IMR-90 (cell line): ENCODE results near the gene RNASE1. TPM values are rescaled to one million over a fixed set of nuclear protein-coding genes. Genes with fewer than 3 reads are reported as not detected.

Experiments
- ATAC-seq: fragments of 200-7000 bp; cut with Tn5 transposase; 2 replicates; pipeline ENCODE4 v1.9.1; 2020; ENCODE audit warnings: low read depth, mild to moderate bottlenecking, moderate library complexity
- BruUV-seq: library from RNA; stranded (reverse); fragments of 400-500 nt; replicated peaks from 2 replicates; lab custom pipeline; 2021; lab: Mats Ljungman, UMichigan
- CTCF ChIA-PET: fragments of 300-600 bp; formaldehyde crosslinking; extraction: SDS; loops from one replicate; lab custom pipeline; 2021; ENCODE audit warnings: antibody characterized with exemption; lab: Yijun Ruan, JAX
- POLR2A ChIA-PET: fragments of 300-600 bp; sonication (Branson Sonifier 250); formaldehyde crosslinking; loops from one replicate; lab custom pipeline; 2022; ENCODE audit warnings: antibody characterized with exemption; ENCODE audit not compliant: unreplicated experiment; lab: Charles Lee
- DNase-seq: peaks from one replicate; pipeline ENCODE4 v3.0.0; 2013
- H2AFZ ChIP-seq: replicated peaks from 2 replicates; pipeline ENCODE3; 2013; ENCODE audit warnings: low read length, mild to moderate bottlenecking; ENCODE audit not compliant: poor library complexity
- H2AK5ac ChIP-seq: 2 replicates; pipeline ENCODE4 v1.6.1; 2013; ENCODE audit warnings: low read depth, low read length, inconsistent platforms
- H2AK9ac ChIP-seq: replicated peaks from 2 replicates; pipeline ENCODE3; 2013; ENCODE audit warnings: mild to moderate bottlenecking, low read depth, low read length, moderate library complexity; ENCODE audit not compliant: poor library complexity
- H2BK120ac ChIP-seq: 2 replicates; pipeline ENCODE4 v1.6.1; 2013; ENCODE audit warnings: low read depth, low read length, inconsistent platforms
- H2BK15ac ChIP-seq: 3 replicates; pipeline ENCODE4 v1.6.1; 2013; ENCODE audit warnings: low read depth, low read length, inconsistent platforms
- H2BK20ac ChIP-seq: 2 replicates; pipeline ENCODE4 v1.6.1; 2013; ENCODE audit warnings: low read depth, mild to moderate bottlenecking, inconsistent platforms, low read length, moderate library complexity
- H2BK5ac ChIP-seq: 2 replicates; pipeline ENCODE4 v1.6.1; 2013; ENCODE audit warnings: mild to moderate bottlenecking, low read depth, low read length, inconsistent platforms; ENCODE audit not compliant: poor library complexity, severe bottlenecking
- H3K14ac ChIP-seq: replicated peaks from 2 replicates; pipeline ENCODE4 v1.6.1; 2013; ENCODE audit warnings: low read depth, low read length, inconsistent platforms
- H3K18ac ChIP-seq: 2 replicates; pipeline ENCODE4 v1.6.1; 2013; ENCODE audit warnings: low read depth, low read length, control low read depth
- H3K23ac ChIP-seq: 2 replicates; pipeline ENCODE4 v1.6.1; 2013; ENCODE audit warnings: low read depth, low read length, inconsistent platforms
- H3K27ac ChIP-seq: 2 replicates; pipeline ENCODE4 v1.5.1; 2013; ENCODE audit warnings: mild to moderate bottlenecking, control low read depth, low read length; ENCODE audit not compliant: insufficient read depth
- H3K27me3 ChIP-seq: 2 replicates; pipeline ENCODE4 v1.6.1; 2013; ENCODE audit warnings: low read length; ENCODE audit not compliant: control insufficient read depth, insufficient read depth
- H3K36me3 ChIP-seq: 2 replicates; pipeline ENCODE4 v1.6.1; 2013; ENCODE audit warnings: low read length, mixed read lengths; ENCODE audit not compliant: control insufficient read depth, insufficient read depth
- H3K4ac ChIP-seq: 2 replicates; pipeline ENCODE4 v1.6.1; 2013; ENCODE audit warnings: low read depth, low read length, inconsistent platforms
- H3K4me1 ChIP-seq: 2 replicates; pipeline ENCODE4 v1.6.1; 2013; ENCODE audit warnings: low read length, mixed read lengths; ENCODE audit not compliant: control insufficient read depth, insufficient read depth
- H3K4me2 ChIP-seq: 2 replicates; pipeline ENCODE4 v1.6.1; 2013; ENCODE audit warnings: low read depth, mild to moderate bottlenecking, control low read depth, low read length, moderate library complexity
- H3K4me3 ChIP-seq: 2 replicates; pipeline ENCODE4 v1.5.1; 2013; ENCODE audit warnings: low read depth, mild to moderate bottlenecking, control low read depth, low read length, moderate library complexity; ENCODE audit not compliant: insufficient read depth
- H3K56ac ChIP-seq: 2 replicates; pipeline ENCODE4 v1.6.1; 2013; ENCODE audit warnings: low read length, inconsistent platforms; ENCODE audit not compliant: insufficient read depth; ENCODE audit errors: extremely low read depth
- H3K79me1 ChIP-seq, 2 experiments: 2 replicates each; pipeline ENCODE4 v1.6.1; 2013; ENCODE audit warnings: low read length in 2 of 2, inconsistent platforms in 1 of 2, low read depth in 1 of 2
- H3K9ac ChIP-seq: 2 replicates; pipeline ENCODE4 v1.6.1; 2013; ENCODE audit warnings: low read depth, low read length, control low read depth
- H3K9me1 ChIP-seq: 2 replicates; pipeline ENCODE4 v1.6.1; 2013; ENCODE audit warnings: low read length, inconsistent platforms; ENCODE audit not compliant: insufficient read depth
- H3K9me3 ChIP-seq: 2 replicates; pipeline ENCODE4 v1.6.1; 2013; ENCODE audit warnings: low read length; ENCODE audit not compliant: control insufficient read depth, insufficient read depth
- H4K20me1 ChIP-seq: 2 replicates; pipeline ENCODE4 v1.6.1; 2013; ENCODE audit warnings: low read length, inconsistent platforms; ENCODE audit not compliant: insufficient read depth
- H4K5ac ChIP-seq: 2 replicates; pipeline ENCODE4 v1.6.1; 2013; ENCODE audit warnings: mild to moderate bottlenecking, low read depth, low read length, control low read depth
- H4K8ac ChIP-seq, 2 experiments: 2 replicates each; pipeline ENCODE4 v1.6.1; 2013; ENCODE audit warnings: low read depth in 2 of 2, low read length in 2 of 2, control low read depth in 1 of 2, inconsistent platforms in 1 of 2
- H4K91ac ChIP-seq: 2 replicates; pipeline ENCODE4 v1.6.1; 2013; ENCODE audit warnings: low read depth, low read length, inconsistent platforms; ENCODE audit not compliant: insufficient read depth
- CHD1 ChIP-seq: IDR thresholded peaks from 2 replicates; pipeline ENCODE4 v1.6.1; 2012; ENCODE audit warnings: low read depth, low read length, improper control_type of control experiment
- MAFK ChIP-seq: IDR thresholded peaks from 2 replicates; pipeline ENCODE4 v1.6.1; 2012; ENCODE audit warnings: low read depth, low read length, improper control_type of control experiment
- MAZ ChIP-seq: IDR thresholded peaks from 2 replicates; pipeline ENCODE4 v1.6.1; 2012; ENCODE audit warnings: low read depth, mild to moderate bottlenecking, low read length, improper control_type of control experiment, moderate library complexity, borderline replicate concordance
- RCOR1 ChIP-seq: IDR thresholded peaks from 2 replicates; pipeline ENCODE4 v1.6.1; 2012; ENCODE audit warnings: mild to moderate bottlenecking, low read length, improper control_type of control experiment; ENCODE audit not compliant: insufficient replicate concordance
- RFX5 ChIP-seq: IDR thresholded peaks from 2 replicates; pipeline ENCODE4 v1.8.0; 2012; ENCODE audit warnings: low read depth, mild to moderate bottlenecking, low read length, moderate library complexity
- WGBS, 2 experiments: methylation state at CpG; one replicate each; pipeline versions ENCODE4 v1.1.5 to v1.1.7; 2013; ENCODE audit warnings: missing lambda C conversion rate in 2 of 2; ENCODE audit not compliant: insufficient read length in 1 of 2; ENCODE audit errors: extremely low coverage in 2 of 2; 5-methylcytosine and 5-hydroxymethylcytosine counted together
- dilution Hi-C: fragments of 300-500 bp; cut with HindIII; formaldehyde crosslinking; loops from one replicate; pipeline ENCODE4 v1.14.3; 2018; ENCODE audit warnings: low sequenced_read_pairs; ENCODE audit not compliant: unreplicated experiment
- in situ Hi-C: fragments of 300-500 bp; cut with MboI; formaldehyde crosslinking; loops from 3 replicates; pipeline ENCODE4 v1.14.3; 2019; ENCODE audit warnings: low sequenced_read_pairs, inconsistent platforms, mixed read lengths
- intact Hi-C: fragments of 100-400 bp; cut with micrococcal nuclease; formaldehyde crosslinking; loops from 2 replicates; pipeline ENCODE4 v1.10.0; 2022
- polyA plus RNA-seq, 3 experiments: library from polyadenylated mRNA; depleted of rRNA; stranded (reverse); fragments of >200 nt; gene quantifications; 2 replicates each; pipeline ENCODE4 v1.2.3, GENCODE V29; 2012; ENCODE audit warnings: low replicate concordance in 1 of 3
- total RNA-seq: library from RNA; depleted of rRNA; stranded (reverse); fragments of >200 nt; gene quantifications from 2 replicates; pipeline ENCODE4 v1.2.3, GENCODE V29; 2012
- TF ChIP-seq, protein P1 (sequence below): fragments of 150-350 bp; IDR thresholded peaks from 2 replicates; pipeline ENCODE4 v1.6.1; 2016; ENCODE audit warnings: low read depth, mild to moderate bottlenecking, low read length, moderate library complexity, borderline replicate concordance

RNASE1 gene
- total and polyA plus RNA-seq, 2 of the 4 experiments (the other 2 are of a cell fraction) = not detected

DNA sequence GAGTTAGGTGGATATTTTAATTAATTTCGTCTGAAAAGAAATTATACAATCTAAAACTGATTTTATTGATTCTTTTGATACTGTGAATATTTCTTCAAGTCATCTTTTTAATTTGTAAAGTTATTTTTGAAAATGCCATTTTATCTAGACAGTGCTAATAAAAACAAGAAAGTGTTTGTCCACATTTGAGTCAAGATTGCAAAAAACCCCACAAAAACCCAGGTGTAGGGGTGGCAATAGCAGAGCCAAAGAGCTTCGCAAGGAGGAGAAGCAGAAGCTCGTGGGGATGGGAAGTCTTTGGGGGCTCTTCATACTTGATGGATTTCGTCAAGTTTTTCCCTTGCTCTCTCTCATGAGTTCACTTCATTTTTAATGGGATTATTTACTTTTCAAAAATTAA lies 15.6 kb downstream of the RNASE1 start:
- Histone ChIP-seq H2BK5ac (no peak overlapping the region), H2BK20ac (no peak overlapping the region), H4K8ac (no peak overlapping the region), H2AK5ac (no peak overlapping the region), H4K91ac (no peak overlapping the region), H3K56ac (no peak overlapping the region), H3K4me3 (no peak overlapping the region), H3K36me3 (no peaks in the 10 kb centered on the region), H4K5ac (no peak overlapping the region), H3K9ac (no peak overlapping the region), H3K27me3 (no peaks in the 10 kb centered on the region), H2AK9ac (no peak overlapping the region), H3K9me1 (no peaks in the 10 kb centered on the region), H2BK15ac (no peak overlapping the region), H2AFZ (no peak overlapping the region), H3K79me1 (no peaks in the 10 kb centered on the region), H3K4ac (no peak overlapping the region), H3K23ac (no peak overlapping the region), H2BK120ac (no peak overlapping the region), H3K4me1 (no peaks in the 10 kb centered on the region), H3K27ac (no peak overlapping the region), H3K9me3 (no peaks in the 10 kb centered on the region), H3K14ac (no peak overlapping the region), H3K4me2 (no peak overlapping the region), H4K20me1 (no peaks in the 10 kb centered on the region), H3K18ac (no peak overlapping the region)
- ChIA-PET POLR2A (no interaction called here), CTCF (no interaction called here)
- ATAC-seq = no peak
- dilution Hi-C loops = no loop called here
- in situ Hi-C loops = no loop called here
- no peak for TF ChIP-seq RCOR1
- TF ChIP-seq MAFK = no peak
- TF ChIP-seq, protein P1, sequence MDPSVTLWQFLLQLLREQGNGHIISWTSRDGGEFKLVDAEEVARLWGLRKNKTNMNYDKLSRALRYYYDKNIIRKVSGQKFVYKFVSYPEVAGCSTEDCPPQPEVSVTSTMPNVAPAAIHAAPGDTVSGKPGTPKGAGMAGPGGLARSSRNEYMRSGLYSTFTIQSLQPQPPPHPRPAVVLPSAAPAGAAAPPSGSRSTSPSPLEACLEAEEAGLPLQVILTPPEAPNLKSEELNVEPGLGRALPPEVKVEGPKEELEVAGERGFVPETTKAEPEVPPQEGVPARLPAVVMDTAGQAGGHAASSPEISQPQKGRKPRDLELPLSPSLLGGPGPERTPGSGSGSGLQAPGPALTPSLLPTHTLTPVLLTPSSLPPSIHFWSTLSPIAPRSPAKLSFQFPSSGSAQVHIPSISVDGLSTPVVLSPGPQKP = no peak
- no peak for TF ChIP-seq RFX5
- TF ChIP-seq MAZ = no peak
- TF ChIP-seq CHD1 = no peak
- no TSS peak for BruUV-seq
- no CpG with 5 or more reads among the region's 4 CpGs for WGBS, 2 experiments
- intact Hi-C loops = no loop called here
- DNase-seq = no peak
